Glomerular visceral epithelial cell (primary cell): ENCODE measurements around the gene HERC3.
"Not testable (repeated sequence)": the region's sequence is repeated elsewhere in the genome, so short reads cannot be mapped to it uniquely, and the experiment has no call there.

Source experiments
- DNase-seq: peaks from one replicate; pipeline ENCODE4 v3.0.0-alpha.2; 2016; ENCODE audit errors: extremely low spot score

HERC3 gene

GRCh38 chr4:88609387-88609786 is 17.1 kb downstream of the HERC3 start:
- no peak for DNase-seq

GRCh38 chr4:88609794-88610193 is 17.5 kb downstream of the HERC3 start:
- DNase-seq: not testable (repeated sequence)

GRCh38 chr4:88610771-88611170 is 18.5 kb downstream of the HERC3 start:
- peak; percentile 81 for DNase-seq

GRCh38 chr4:88613417-88613875 is 21.2 kb downstream of the HERC3 start:
- no peak for DNase-seq

GRCh38 chr4:88614058-88614457 is 21.8 kb downstream of the HERC3 start:
- no peak for DNase-seq

GRCh38 chr4:88616275-88617150 is 24.2 kb downstream of the HERC3 start:
- peak; percentile 22 for DNase-seq

GRCh38 chr4:88618782-88619485 is 26.7 kb downstream of the HERC3 start:
- DNase-seq: no peak

GRCh38 chr4:88619971-88620370 is 27.7 kb downstream of the HERC3 start:
- DNase-seq: no peak

- DNase-seq: no peak
Measured at GRCh38 chr4:88621763-88622327, 29.6 kb downstream of the HERC3 start.

- DNase-seq: peak; percentile 53
Measured at GRCh38 chr4:88623097-88623496, 30.8 kb downstream of the HERC3 start.

GRCh38 chr4:88628746-88629145 is 36.5 kb downstream of the HERC3 start:
- DNase-seq: no peak

GRCh38 chr4:88629826-88630225 is 37.5 kb downstream of the HERC3 start:
- no peak for DNase-seq

- DNase-seq: peak; percentile 28
Measured at GRCh38 chr4:88630756-88631155, 38.5 kb downstream of the HERC3 start.

GRCh38 chr4:88643932-88644331 is 51.7 kb downstream of the HERC3 start:
- no peak for DNase-seq

- DNase-seq: no peak
Measured at GRCh38 chr4:88645994-88646393, 53.7 kb downstream of the HERC3 start.

GRCh38 chr4:88646528-88647280 is 54.4 kb downstream of the HERC3 start:
- DNase-seq: no peak

- DNase-seq: no peak
Measured at GRCh38 chr4:88649716-88650115, 57.4 kb downstream of the HERC3 start.

GRCh38 chr4:88653371-88653946 is 61.2 kb downstream of the HERC3 start:
- no peak for DNase-seq

GRCh38 chr4:88655226-88655625 is 62.9 kb downstream of the HERC3 start:
- no peak for DNase-seq

GRCh38 chr4:88659055-88659889 is 67.0 kb downstream of the HERC3 start:
- peak; percentile 70 for DNase-seq

- no peak for DNase-seq
Measured at GRCh38 chr4:88659890-88660208, 67.6 kb downstream of the HERC3 start.
